Thyroid gland (tissue), 4 donors: Measurements from ENCODE around the gene SRP72. TPM values are rescaled to one million over a fixed set of nuclear protein-coding genes. Genes with fewer than 3 reads are reported as not detected.
"Not testable (repeated sequence)": the region's sequence is repeated elsewhere in the genome, so short reads cannot be mapped to it uniquely, and the experiment has no call there.

Experiments
- DNase-seq, 2 donors: peaks; one replicate each; pipeline ENCODE4 v3.0.0-alpha.2; 2019
- H3K27ac ChIP-seq, 3 donors: fragments of 200-600 bp; sonication (generic); 1 replicate in 2 of 3; 2 replicates in 1 of 3; pipeline ENCODE4 v1.5.1; 2016 to 2019; ENCODE audit warnings: mild to moderate bottlenecking in 1 of 3, moderate library complexity in 1 of 3
- H3K27me3 ChIP-seq: fragments of 200-600 bp; sonication (generic); one replicate; pipeline ENCODE4 v1.5.1; 2019
- H3K36me3 ChIP-seq, 2 donors: fragments of 200-600 bp; sonication (generic); one replicate each; pipeline ENCODE4 v1.5.1; 2016 to 2019
- H3K4me1 ChIP-seq, 2 donors: fragments of 200-600 bp; sonication (generic); one replicate each; pipeline ENCODE4 v1.5.1; 2017 to 2019
- H3K4me3 ChIP-seq, 3 donors: fragments of 200-600 bp; sonication (generic); replicated peaks in 1 of 3; 1 replicate in 2 of 3; 2 replicates in 1 of 3; pipeline ENCODE4 v1.5.1; 2016; ENCODE audit warnings: mild to moderate bottlenecking in 1 of 3
- H3K9me3 ChIP-seq: fragments of 200-600 bp; sonication (generic); one replicate; pipeline ENCODE4 v1.5.1; 2017
- CTCF ChIP-seq, 6 experiments: fragments of 200-600 bp in 3 of 6; fragments of 450-650 bp in 3 of 6; sonication (generic) in 3 of 6; IDR thresholded peaks; one replicate each; pipeline ENCODE4 v1.5.1; 2016 to 2019; ENCODE audit warnings: antibody characterized with exemption in 6 of 6, mild to moderate bottlenecking in 2 of 6, inconsistent platforms in 1 of 6, moderate library complexity in 1 of 6
- POLR2A ChIP-seq, 2 donors: fragments of 450-650 bp; IDR thresholded peaks; one replicate each; pipeline ENCODE4 v1.6.1; 2017; ENCODE audit warnings: antibody characterized with exemption in 2 of 2, mild to moderate bottlenecking in 2 of 2, moderate library complexity in 1 of 2
- WGBS, 2 donors: methylation state at CpG; one replicate each; pipeline ENCODE4 v1.1.5; 2017; 5-methylcytosine and 5-hydroxymethylcytosine counted together
- intact Hi-C: fragments of 100-400 bp; cut with DNase I; formaldehyde crosslinking; loops from one replicate; pipeline ENCODE4 v1.15.1; 2023
- total RNA-seq, 4 donors: library from RNA; depleted of rRNA; stranded (reverse); fragments of >200 nt; gene quantifications; one replicate each; pipeline ENCODE4 v1.2.3, GENCODE V29; 2016

Gene SRP72
- total RNA-seq, 4 donors from 2014 or later, result 57.6 to 67.6 (median 59.7) TPM

DNA sequence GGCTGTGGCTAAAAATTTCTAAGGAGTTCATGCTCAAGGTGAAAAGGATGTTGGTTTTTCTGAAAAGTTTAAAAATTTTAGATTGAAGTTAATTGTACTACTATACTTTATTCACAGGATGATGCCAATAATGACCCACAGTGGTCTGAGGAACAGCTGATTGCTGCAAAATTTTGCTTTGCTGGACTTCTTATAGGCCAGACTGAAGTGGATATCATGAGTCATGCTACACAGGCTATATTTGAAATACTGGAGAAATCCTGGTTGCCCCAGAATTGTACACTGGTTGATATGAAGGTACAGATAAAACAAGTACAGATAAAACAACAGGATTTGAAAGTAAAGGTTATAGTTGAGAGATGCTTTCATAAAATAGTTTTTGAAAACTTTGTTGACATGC is 19.1 kb upstream of the SRP72 start:
- intact Hi-C loops, result no loop called here
- TF ChIP-seq CTCF (IDR thresholded peaks at IDR 0.05) (no peak), POLR2A (IDR thresholded peaks at IDR 0.05) (no peak)
- no peak overlapping the region for H3K27ac ChIP-seq
- no peaks in the 10 kb centered on the region for H3K9me3 ChIP-seq
- H3K36me3 ChIP-seq, result peaks cover 2 to 13% of the 10 kb centered on the region in 2 donors
- H3K4me3 ChIP-seq, result no peak overlapping the region
- no peaks in the 10 kb centered on the region for H3K27me3 ChIP-seq
- H3K4me1 ChIP-seq, result no peaks in the 10 kb centered on the region
- no peak for DNase-seq

- peaks cover 2 to 13% of the 10 kb centered on the region in 2 donors for H3K36me3 ChIP-seq
- DNase-seq, intact Hi-C loops, H3K4me3 ChIP-seq, H3K27ac ChIP-seq, H3K27me3 ChIP-seq, H3K4me1 ChIP-seq, H3K9me3 ChIP-seq: not testable (repeated sequence)
- WGBS, 2 donors, result 96 to 97% methylated on average over 4 of the region's 4 CpGs
These were observed 17.9 kb upstream of the SRP72 start for GRCh38 chr4:56449475-56449874.

DNA sequence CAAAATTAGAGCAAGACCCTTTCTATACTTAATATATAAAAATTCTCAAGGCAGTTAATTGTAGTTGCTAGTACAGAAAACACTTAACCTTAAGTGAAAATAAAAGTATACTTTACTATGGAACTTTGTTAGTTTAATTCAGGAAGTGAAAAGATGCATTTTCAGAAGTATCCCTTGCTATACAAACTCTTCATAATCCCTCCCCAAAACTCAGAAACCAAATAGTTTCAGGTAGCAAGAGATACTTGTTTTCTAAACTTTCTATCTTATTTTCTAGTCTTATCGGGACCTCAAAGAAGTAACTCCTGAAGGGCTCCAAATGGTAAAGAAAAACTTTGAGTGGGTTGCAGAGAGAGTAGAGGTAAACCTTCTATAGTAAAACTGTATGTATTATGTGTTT is 17.1 kb upstream of the SRP72 start:
- peaks cover 2 to 13% of the 10 kb centered on the region in 2 donors for H3K36me3 ChIP-seq
- WGBS, 2 donors, result 95 to 98% methylated on average over 1 of the region's 1 CpG
- no peak overlapping the region for H3K4me3 ChIP-seq
- no peaks in the 10 kb centered on the region for H3K9me3 ChIP-seq
- intact Hi-C loops, result no loop called here
- H3K27me3 ChIP-seq, result no peaks in the 10 kb centered on the region
- TF ChIP-seq CTCF (IDR thresholded peaks at IDR 0.05), result no peak
- TF ChIP-seq POLR2A (IDR thresholded peaks at IDR 0.05), result no peak
- no peak for DNase-seq
- H3K27ac ChIP-seq, result no peak overlapping the region
- no peaks in the 10 kb centered on the region for H3K4me1 ChIP-seq

GRCh38 chr4:56460085-56460484 is 7.3 kb upstream of the SRP72 start:
- 88 to 91% methylated on average over 3 of the region's 3 CpGs for WGBS, 2 donors
- Histone ChIP-seq H3K27me3 (no peaks in the 10 kb centered on the region), H3K9me3 (no peaks in the 10 kb centered on the region), H3K27ac (no peak overlapping the region), H3K4me1 (peaks cover 0 to under 1% of the 10 kb centered on the region in 2 donors), H3K36me3 (peaks cover 0 to 3% of the 10 kb centered on the region in 2 donors), H3K4me3 (no peak overlapping the region)
- TF ChIP-seq CTCF (IDR thresholded peaks at IDR 0.05) (no peak), POLR2A (IDR thresholded peaks at IDR 0.05) (no peak)
- DNase-seq, result no peak
- intact Hi-C loops, result no loop called here

DNA sequence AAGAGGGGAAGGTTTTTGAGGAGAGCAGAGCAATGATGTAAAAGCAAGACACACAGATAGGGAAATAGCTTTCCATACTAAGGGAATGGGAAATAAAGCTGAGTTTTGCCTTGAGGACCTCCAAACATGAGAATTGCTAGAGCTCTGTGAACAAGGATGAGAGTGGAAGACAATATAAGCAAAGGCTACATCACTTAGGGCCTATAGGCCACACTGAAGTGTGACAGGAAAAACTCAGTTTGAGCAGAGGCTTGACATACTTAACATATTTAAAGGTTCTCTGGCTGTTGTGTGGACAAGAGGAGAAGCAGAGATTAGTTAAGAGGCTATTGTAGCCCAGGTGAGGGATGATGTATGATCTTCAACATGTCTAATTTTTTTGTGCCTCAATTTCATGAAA is 5.3 kb upstream of the SRP72 start:
- no peak for DNase-seq
- H3K9me3 ChIP-seq, result no peaks in the 10 kb centered on the region
- H3K27me3 ChIP-seq, result no peaks in the 10 kb centered on the region
- TF ChIP-seq CTCF (IDR thresholded peaks at IDR 0.05) (no peak), POLR2A (IDR thresholded peaks at IDR 0.05) (no peak)
- intact Hi-C loops, result no loop called here
- no peak overlapping the region for H3K4me3 ChIP-seq
- H3K4me1 ChIP-seq, result peaks cover 11 to 12% of the 10 kb centered on the region in 2 donors
- H3K27ac ChIP-seq, result no peak overlapping the region
- H3K36me3 ChIP-seq, result peaks cover 0 to 3% of the 10 kb centered on the region in 2 donors

- DNase-seq, result no peak
- Histone ChIP-seq H3K27me3 (no peaks in the 10 kb centered on the region), H3K4me1 (peaks cover 13 to 17% of the 10 kb centered on the region in 2 donors), H3K4me3 (no peak overlapping the region), H3K9me3 (no peaks in the 10 kb centered on the region), H3K36me3 (peaks cover 0 to 3% of the 10 kb centered on the region in 2 donors), H3K27ac (no peak overlapping the region)
- WGBS, 2 donors, result 89 to 99% methylated on average over 5 of the region's 5 CpGs
- intact Hi-C loops, result no loop called here
- no peak for TF ChIP-seq CTCF (IDR thresholded peaks at IDR 0.05)
- no peak for TF ChIP-seq POLR2A (IDR thresholded peaks at IDR 0.05)
These were observed 3.7 kb upstream of the SRP72 start for GRCh38 chr4:56463711-56464110.
